GM12878 (cell line): ENCODE measurements around the gene SLC22A7. TPM values are rescaled to one million over a fixed set of nuclear protein-coding genes. Genes with fewer than 3 reads are reported as not detected.

ENCODE experiments used
- BCL11A ChIP-seq: IDR thresholded peaks from 2 replicates; pipeline ENCODE4 v1.6.1; 2011; ENCODE audit warnings: low read depth, low read length
- CREB1 ChIP-seq: IDR thresholded peaks from 2 replicates; pipeline ENCODE4 v1.6.1; 2012; ENCODE audit warnings: low read depth, mild to moderate bottlenecking, inconsistent platforms
- IKZF1 ChIP-seq: fragments of 450-650 bp; conservative IDR thresholded peaks from 2 replicates; pipeline ENCODE4 v1.6.1; 2017; ENCODE audit warnings: antibody characterized with exemption, mild to moderate bottlenecking
- MEF2B ChIP-seq: fragments of 450-650 bp; IDR thresholded peaks from 2 replicates; pipeline ENCODE4 v1.6.1; 2018; ENCODE audit warnings: mild to moderate bottlenecking, moderate library complexity; ENCODE audit not compliant: partially characterized antibody, poor library complexity, severe bottlenecking
- MTA3 ChIP-seq: IDR thresholded peaks from 2 replicates; pipeline ENCODE4 v1.6.1; 2012; ENCODE audit warnings: low read length, inconsistent platforms, borderline replicate concordance
- NBN ChIP-seq: fragments of 450-650 bp; IDR thresholded peaks from 2 replicates; pipeline ENCODE4 v1.6.1; 2016
- PAX5 ChIP-seq: IDR thresholded peaks from 2 replicates; pipeline ENCODE4 v1.6.1; 2011; ENCODE audit warnings: low read depth, low read length, borderline replicate concordance
- RAD51 ChIP-seq: fragments of 450-650 bp; IDR thresholded peaks from 2 replicates; pipeline ENCODE4 v1.6.1; 2016; ENCODE audit warnings: moderate library complexity, mild to moderate bottlenecking, inconsistent platforms
- SMAD5 ChIP-seq: IDR thresholded peaks from 2 replicates; pipeline ENCODE4 v1.6.1; 2016; ENCODE audit warnings: antibody characterized with exemption, low read depth
- SP1 ChIP-seq: IDR thresholded peaks from one replicate; pipeline ENCODE4 v1.6.1; 2011; ENCODE audit warnings: low read depth, low read length
- SPI1 ChIP-seq: IDR thresholded peaks from 2 replicates; pipeline ENCODE4 v1.6.1; 2011; ENCODE audit warnings: low read depth, mild to moderate bottlenecking, low read length, moderate library complexity, borderline replicate concordance; ENCODE audit not compliant: insufficient read depth
- STAT1 ChIP-seq: fragments of 450-650 bp; conservative IDR thresholded peaks from 2 replicates; pipeline ENCODE4 v1.6.1; 2014; ENCODE audit warnings: antibody characterized with exemption, mild to moderate bottlenecking
- ZBED1 ChIP-seq: IDR thresholded peaks from 2 replicates; pipeline ENCODE4 v1.6.1; 2016; ENCODE audit warnings: borderline replicate concordance
- ZNF384 ChIP-seq: IDR thresholded peaks from 2 replicates; pipeline ENCODE4 v1.6.1; 2012; ENCODE audit warnings: low read depth, mild to moderate bottlenecking, low read length, improper control_type of control experiment, borderline replicate concordance
- polyA plus RNA-seq, 11 experiments: library from polyadenylated mRNA; depleted of rRNA in 4 of 11; unstranded in 6 of 11; stranded (reverse) in 5 of 11; fragments of >200 nt; fragmentation: Nextera tagmentation in 4 of 11; fragmentation: Illumina TruSeq in 1 of 11; extraction: Ambion mirVana in 4 of 11; extraction: Trizol in 1 of 11; gene quantifications; 1 replicate in 1 of 11; 2 replicates in 10 of 11; pipeline versions ENCODE4 v1.2.1 to v1.2.3, GENCODE V29; 2011 to 2016; ENCODE audit warnings: inconsistent platforms in 2 of 11, missing spikeins in 2 of 11, low read depth in 1 of 11
- total RNA-seq, 4 experiments: library from RNA; depleted of rRNA in 3 of 4; stranded (reverse); fragments of >200 nt in 3 of 4; fragmentation: Illumina TruSeq in 1 of 4; extraction: Trizol in 1 of 4; gene quantifications; 2 replicates each; pipeline versions ENCODE4 v1.2.1 to v1.2.3, GENCODE V29; 2013 to 2021
- TF ChIP-seq, protein P1 (sequence below): IDR thresholded peaks from 2 replicates; pipeline ENCODE4 v1.6.1; 2011; ENCODE audit warnings: borderline replicate concordance, low read depth, mild to moderate bottlenecking, moderate library complexity, low read length; ENCODE audit not compliant: insufficient read depth, poor library complexity, severe bottlenecking
- TF ChIP-seq, protein P2 (sequence below): IDR thresholded peaks from 2 replicates; pipeline ENCODE4 v1.6.1; 2012; ENCODE audit warnings: low read depth, low read length, improper control_type of control experiment
- TF ChIP-seq, protein P3 (sequence below): fragments of 150-350 bp; IDR thresholded peaks from 2 replicates; pipeline ENCODE4 v1.6.1; 2014; ENCODE audit warnings: mild to moderate bottlenecking, low read depth, low read length

SLC22A7 gene
- total and polyA plus RNA-seq, 10 of the 15 experiments (the other 5 are each of a cell fraction or from before 2014, with no cell fraction given), result 0.08 to 0.31 TPM; not detected in 8

DNA sequence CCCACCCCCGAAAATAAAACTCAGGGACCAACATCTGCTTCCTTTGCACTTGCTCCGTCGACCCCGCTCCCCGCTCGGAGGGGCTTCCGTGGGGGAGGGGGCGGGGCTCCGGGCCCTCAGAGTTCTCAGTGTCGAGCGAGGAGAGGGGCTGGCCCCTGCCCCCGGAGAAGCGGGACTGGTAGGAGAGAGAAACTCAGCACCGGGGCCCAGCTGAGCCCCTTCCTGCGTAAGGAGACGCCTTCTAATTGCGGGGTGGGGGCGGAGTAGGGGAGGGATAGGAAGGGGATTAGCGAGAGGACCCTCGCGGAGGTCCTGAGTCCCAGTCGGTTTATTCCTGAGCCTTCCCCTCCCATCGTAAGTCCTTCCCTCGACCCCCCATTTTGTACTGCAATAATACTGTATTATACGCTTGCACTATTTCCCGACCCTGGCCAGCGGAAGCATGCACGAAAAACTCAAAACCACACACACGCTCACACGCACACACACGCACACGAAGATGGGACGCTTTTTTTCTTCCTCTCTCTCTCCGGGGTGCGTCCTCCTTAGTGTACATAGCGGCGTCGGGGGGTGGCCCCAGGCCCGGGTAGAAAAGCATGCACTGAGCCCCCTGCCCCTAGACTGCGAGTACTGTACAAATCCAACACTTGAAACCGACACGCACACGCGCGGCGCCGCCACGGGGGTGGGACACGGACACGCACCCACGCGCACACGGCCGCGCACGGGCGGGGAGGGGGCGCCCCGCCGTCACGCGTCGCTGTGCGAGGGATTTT is 22.1 kb upstream of the SLC22A7 start (continued):
- TF ChIP-seq PAX5 (0 out of 2 replicates have a peak, but pooled peaks have one; percentile 54), MTA3 (no peak), MEF2B (no peak), IKZF1 (peak; percentile 56), ZBED1 (no peak), STAT1 (no peak), RAD51 (no peak), SMAD5 (no peak), BCL11A (no peak), CREB1 (no peak), SPI1 (no peak), NBN (0 out of 2 replicates have a peak, but pooled peaks have one; percentile 30), SP1 (no peak), ZNF384 (peak; percentile 51; the same call in 1 of the 2 replicates)
- TF ChIP-seq, protein P1, sequence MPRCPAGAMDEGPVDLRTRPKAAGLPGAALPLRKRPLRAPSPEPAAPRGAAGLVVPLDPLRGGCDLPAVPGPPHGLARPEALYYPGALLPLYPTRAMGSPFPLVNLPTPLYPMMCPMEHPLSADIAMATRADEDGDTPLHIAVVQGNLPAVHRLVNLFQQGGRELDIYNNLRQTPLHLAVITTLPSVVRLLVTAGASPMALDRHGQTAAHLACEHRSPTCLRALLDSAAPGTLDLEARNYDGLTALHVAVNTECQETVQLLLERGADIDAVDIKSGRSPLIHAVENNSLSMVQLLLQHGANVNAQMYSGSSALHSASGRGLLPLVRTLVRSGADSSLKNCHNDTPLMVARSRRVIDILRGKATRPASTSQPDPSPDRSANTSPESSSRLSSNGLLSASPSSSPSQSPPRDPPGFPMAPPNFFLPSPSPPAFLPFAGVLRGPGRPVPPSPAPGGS, result no peak
- TF ChIP-seq, protein P2, sequence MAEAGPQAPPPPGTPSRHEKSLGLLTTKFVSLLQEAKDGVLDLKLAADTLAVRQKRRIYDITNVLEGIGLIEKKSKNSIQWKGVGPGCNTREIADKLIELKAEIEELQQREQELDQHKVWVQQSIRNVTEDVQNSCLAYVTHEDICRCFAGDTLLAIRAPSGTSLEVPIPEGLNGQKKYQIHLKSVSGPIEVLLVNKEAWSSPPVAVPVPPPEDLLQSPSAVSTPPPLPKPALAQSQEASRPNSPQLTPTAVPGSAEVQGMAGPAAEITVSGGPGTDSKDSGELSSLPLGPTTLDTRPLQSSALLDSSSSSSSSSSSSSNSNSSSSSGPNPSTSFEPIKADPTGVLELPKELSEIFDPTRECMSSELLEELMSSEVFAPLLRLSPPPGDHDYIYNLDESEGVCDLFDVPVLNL, result no peak
- TF ChIP-seq, protein P3, sequence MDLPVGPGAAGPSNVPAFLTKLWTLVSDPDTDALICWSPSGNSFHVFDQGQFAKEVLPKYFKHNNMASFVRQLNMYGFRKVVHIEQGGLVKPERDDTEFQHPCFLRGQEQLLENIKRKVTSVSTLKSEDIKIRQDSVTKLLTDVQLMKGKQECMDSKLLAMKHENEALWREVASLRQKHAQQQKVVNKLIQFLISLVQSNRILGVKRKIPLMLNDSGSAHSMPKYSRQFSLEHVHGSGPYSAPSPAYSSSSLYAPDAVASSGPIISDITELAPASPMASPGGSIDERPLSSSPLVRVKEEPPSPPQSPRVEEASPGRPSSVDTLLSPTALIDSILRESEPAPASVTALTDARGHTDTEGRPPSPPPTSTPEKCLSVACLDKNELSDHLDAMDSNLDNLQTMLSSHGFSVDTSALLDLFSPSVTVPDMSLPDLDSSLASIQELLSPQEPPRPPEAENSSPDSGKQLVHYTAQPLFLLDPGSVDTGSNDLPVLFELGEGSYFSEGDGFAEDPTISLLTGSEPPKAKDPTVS, result no peak
